PC-3 (cell line): ENCODE data around the gene NUP93.

Experiments
- CTCF ChIP-seq: fragments of 300-600 bp; sonication (generic); conservative IDR thresholded peaks from 2 replicates; pipeline ENCODE4 v1.5.1; 2017; ENCODE audit warnings: antibody characterized with exemption, low read depth, mild to moderate bottlenecking, low read length
- EZH2 ChIP-seq: fragments of 300-600 bp; sonication (generic); IDR thresholded peaks from one replicate; pipeline ENCODE4 v1.6.1; 2017; ENCODE audit warnings: antibody characterized with exemption, mild to moderate bottlenecking, low read length; ENCODE audit not compliant: unreplicated experiment

DNA sequence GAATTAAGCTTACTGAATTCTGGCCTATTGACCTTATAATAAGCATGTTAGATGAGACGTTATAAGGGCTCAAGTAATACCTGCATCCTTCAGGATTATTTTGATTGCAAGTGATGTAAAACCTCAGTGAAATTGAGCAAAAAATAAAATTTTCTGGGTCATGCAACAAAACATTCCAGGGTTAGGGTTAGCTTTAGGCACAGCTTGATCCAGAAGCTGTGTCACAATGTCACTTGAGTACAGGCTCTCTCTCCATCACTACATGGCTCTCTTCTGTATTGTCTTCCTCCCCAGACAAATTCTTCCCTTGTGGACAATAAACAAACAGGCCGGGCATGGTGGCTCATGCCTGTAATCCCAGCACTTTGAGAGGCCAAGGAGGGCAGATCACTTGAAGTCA, 3.6 kb upstream of the NUP93 start:
- TF ChIP-seq CTCF (no peak), EZH2 (no peak)
